ENCODE measurements around the gene NHEJ1.

The NHEJ1 gene

DNA sequence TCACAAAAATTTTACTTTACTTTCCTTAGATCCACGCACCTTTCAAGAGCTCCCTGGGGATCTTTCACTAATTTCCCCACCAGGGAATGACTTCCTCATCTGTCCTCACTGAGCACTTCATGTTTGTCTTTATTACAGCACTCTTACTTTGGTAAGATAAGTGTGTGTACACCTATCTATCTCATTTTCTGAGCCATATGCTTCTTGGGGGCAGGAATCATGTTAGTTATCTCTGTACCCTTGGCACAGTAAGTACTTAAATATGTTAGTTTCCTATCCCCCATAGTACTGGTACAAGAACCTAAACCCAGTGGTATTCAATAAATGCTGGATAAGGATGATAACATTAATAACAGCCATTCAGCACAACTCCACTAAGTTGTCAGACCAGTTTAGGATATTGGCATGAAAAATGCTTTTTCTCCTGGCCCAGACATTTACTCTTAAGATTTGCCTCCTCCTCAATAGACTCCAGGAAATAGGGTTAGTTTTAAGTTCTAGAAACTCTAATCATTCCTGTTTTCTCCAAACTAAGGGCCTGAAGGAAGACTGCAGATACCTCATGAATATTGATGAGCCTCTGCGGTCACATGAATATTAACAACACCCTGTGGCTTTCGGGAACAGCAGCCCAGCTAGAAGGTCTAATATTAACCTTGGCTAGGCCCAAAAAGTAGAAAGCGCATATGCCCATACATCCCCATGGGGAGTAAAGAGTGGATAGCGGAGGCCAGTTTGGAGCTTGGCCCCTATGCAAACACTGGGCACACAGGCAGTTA, 38.2 kb downstream of the NHEJ1 start:
- no peak for DNase-seq

DNA sequence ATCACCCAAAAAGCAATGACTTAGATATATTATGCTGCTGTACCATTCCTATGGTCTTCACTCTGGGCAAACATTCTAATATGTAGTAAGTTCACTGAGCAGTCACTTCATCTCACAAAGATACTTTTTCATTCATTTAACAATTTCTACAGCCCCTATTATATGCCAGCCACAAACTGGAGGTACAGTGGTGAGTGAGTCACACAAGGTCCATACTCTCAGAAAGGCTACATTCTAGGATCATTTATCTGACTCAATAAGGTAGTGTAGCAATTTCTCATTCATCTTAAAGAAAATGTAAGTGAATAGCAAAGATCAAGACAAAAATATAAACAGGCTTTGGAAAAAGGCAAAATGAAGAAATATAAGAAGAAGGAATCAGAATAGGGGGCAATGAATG, 40.5 kb downstream of the NHEJ1 start:
- no peak for DNase-seq

DNA sequence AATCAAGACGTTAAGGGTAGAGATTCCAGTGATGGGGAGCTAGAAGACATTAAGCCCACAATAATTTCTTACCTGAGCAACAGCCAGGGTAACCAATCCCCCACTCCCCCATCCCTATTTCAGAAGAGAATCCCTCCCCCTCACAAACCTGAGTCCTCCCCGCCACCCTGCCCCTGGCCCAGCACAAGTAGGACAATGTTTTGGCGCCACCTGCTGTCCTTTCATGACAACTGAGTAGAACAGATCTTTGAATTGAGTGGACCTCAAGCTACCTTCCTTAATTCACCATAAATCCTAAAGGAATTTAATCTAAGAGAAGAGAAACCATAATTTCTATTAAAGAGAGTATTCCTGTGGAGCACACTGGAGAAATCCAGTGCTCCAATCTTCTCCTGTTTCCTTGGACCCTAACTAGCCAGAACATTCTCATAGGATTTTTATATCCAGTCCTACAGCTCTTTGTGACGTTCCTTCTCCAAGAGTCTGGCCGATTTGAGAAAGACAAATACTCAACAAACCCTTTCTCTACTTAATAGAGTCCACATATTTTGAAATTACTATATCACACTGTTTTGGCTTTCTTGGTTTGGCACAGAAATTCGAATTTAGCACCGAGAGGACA, 41.1 kb downstream of the NHEJ1 start:
- peak; percentile 87 for DNase-seq

DNA sequence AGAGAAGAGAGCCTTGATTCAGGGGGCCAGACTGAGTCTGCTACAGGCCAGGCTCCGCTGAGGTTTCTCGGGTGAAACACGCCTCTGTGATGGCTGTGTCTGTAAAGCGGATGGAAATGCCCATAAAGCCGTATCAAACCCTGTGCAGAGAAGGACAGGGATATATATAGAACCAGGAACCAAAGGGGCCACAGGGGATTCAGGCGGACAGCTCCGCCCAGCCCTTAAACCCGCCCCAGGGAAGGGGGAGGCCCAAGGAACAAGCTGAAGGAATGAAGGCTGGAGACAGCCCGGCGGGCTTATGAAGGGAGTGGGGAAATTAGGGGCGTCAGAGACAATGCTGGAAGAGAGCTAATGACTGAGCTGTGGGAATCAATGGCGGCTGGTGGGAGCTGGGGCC, 42.1 kb downstream of the NHEJ1 start:
- DNase-seq: peak; percentile 33

DNA sequence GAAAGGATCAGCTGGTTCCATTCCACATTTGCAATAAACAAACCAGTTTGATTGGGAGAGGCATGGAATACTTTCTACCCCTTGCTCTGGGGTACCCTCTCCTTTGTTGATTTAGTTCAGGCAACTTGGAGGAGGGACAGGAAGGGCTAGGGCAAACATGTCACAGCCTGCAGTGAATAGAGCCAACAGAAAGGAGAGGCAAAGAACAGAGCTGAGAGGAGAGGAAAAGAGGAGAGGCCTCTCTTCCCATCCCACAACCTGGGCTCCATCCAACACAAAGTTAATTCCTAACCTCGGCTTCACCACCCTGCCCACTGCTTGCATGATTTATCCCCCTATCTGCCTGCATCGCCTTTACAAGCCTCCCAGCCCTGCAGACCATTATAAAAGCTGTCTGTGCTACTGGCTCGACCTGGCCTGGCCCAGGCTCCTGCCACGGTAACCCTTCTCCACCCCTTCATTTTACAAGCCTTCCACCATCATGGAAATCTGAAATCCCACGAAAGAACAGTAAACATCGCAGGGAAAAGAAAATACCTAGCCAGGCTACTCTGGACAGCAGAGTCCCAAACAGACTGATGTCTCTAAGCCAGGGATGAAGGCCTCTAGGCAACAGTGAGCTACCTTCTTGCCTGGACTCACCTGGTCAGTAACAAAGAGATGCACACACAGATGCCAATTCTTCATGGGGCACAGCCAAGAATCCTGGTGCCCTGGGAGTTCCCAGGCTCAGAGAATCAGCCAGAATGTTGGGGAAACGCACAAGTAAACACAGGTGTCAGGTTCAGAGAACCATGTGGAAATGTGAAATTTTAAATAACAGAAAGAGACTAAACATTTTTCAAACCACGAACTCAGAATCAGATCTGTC, 43.6 kb downstream of the NHEJ1 start:
- no peak for DNase-seq

DNA sequence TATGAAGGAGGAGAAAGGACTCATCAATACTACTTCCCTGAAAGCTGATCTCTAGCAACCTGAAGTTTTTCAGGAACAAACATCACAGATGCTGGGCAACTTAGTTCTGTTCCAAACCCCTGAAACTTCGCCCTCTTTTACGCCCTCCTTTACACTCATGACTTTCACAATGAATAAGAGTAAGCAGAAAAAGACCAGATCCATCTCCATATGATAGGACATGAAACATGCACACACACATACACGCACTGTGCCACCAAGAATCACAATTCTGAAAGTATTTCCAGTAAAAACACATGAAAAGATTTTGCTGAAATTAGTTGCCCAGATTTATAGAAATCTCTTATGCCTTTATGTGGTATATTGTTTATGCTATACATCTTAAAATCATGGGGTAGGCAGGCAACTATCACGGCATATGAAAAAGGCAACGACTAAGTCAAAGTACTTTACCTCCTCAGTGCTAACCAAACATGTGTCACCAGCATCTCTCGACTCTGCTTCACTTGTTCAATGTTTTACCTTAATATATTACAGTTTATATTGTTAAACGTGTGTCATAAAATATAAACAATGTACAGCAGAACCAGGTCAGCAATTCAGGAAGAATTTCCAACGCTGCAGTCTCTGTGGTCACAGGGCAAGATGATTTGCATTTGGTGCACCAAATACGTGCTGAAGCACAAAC, 47.8 kb downstream of the NHEJ1 start:
- DNase-seq: no peak

DNA sequence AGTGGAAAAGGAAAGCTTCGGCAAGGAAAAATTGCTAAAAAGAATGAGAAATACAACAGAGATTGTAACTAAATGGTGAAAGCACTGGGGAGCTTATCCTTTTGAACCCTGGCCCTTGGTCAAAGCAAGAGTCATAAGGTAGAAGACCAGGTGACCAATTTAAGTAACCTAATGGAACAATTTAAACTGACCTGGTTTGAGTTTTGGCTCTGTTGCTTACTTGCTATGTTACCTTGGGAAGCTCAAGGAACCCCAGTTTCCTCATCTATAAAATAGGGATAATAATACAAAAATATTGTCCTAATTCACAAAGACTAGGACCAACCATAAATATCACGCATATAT, 48.6 kb downstream of the NHEJ1 start:
- DNase-seq: no peak

DNA sequence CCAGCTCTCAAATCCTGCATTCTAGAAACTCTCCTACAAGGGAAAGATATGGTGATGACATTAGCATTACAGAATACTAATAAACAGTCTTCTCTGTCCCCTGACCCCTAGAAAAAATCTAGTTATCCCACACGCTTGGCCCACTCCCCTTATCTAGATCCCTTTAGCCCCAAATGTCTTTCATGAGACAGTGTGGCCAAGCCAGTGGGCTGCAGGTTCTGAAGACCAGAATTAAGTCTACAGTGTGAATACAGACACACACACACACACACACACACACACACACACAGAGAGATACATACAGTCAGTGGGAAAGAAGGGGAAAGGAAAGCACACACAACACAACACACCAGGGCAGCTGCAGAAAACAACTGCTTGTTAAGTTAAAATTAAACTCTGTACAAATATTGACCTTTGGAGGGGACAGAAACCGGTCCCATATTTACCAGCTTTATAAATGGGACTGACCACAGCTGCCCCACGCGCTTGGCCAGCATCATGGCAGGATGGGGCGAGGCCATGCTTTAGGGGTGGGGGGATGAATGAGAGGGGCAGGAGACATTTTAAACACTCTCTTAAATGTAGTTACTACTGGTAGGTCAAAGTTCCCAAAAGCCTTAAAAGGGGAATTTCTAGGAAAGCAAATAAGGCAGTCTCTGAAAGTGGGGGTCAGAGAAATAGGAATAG, 49.1 kb downstream of the NHEJ1 start:
- no peak for DNase-seq

DNA sequence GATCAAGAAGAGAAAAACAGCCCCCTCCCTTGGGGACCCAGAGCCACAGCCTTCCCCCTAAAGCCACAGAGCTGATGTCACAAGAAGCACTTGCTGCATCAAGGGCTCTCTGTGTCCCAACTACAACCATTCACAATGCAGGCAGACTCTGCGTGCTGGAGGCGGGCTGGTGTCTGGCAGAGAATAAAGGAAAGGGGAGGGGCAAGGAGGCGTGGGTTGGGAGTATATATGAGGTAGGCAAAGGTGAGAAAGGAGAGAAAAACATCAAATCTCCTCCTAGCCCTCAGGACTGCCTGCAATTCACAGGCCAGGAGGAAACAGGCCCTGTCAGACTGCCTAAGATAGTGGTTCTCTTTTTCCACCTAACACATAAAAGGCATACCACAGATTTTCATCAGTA, 51.1 kb downstream of the NHEJ1 start:
- DNase-seq: no peak

DNA sequence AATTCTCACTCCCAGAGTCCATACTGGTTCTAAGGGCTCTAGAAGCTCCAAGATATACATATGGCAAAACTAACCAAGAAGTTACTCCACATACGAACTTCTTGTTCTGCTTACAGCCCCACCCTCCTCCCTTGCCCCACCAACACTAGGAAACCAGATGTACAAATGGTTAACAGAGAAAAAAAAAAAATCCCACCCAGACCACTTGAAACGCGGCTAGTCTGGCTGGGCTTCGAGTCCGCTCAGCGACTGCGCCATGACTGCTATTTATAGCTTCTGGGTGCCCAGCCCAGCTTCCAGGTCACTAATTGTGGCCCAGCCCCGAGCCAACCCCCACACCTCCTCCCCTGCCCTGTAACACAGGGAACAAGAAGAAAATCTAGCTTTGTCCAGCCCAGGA, 52.9 kb downstream of the NHEJ1 start:
- DNase-seq: no peak

DNA sequence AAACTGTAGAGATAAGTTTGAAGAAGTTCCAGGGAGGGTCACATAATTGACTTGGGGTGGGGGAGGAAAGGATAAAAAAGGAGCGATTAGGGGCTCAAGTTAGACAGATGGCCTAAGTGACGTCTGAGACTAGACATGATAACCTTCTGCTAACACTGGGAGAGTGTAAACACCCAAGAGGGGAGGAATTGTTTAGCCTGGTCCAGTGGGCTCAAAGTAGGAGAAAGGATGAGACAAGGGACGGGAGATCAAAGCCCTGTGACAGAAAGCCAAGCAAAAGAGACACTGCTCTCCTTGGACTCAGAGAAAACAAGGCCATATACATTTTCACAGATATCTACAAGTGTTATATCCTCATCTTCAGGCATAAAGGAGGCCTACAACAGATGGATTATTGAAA, 54.4 kb downstream of the NHEJ1 start:
- peak; percentile 89 for DNase-seq

DNA sequence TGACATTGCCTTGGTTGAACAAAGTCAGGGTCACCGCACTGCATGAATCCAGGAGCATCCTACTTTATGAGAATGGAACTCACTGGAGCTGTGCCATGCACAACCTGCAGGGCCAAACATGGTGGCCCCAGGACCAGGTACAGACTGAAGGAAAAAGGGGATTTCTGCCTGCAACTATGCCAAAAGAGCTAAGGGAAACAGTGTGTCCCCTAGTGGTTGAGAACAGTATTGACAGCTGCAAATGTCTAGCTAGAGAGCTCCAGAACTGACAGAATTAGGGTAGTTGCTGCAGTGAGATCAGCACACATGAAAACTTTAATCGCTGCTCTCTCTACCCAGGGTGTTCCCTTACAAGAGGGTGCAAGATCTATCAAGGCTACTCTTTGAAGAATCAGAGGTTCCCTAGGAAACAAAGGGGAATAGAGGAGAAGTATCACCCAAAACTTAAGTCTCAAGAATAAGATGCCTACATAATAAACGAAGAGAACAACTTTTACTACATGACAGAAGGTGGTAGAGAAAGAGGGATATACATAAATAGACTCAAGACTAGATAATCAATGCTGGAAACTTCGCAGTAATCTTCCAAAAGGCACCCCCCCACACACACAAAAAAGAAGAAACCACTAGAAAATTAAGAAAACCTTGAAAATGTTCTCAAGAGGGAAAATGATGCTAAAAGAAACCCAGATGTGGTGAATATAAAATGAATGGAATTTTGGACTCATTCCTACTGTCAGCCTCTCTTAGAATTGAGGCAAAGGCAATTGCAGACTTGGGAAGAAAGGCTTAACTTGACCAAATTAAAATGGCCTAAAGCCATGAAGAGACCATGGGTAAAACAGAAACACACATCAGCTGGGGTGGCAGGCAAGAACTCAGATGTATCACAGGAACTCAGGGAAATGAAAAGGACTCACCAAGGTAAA, 56.2 kb downstream of the NHEJ1 start:
- peak; percentile 79 for DNase-seq

DNA sequence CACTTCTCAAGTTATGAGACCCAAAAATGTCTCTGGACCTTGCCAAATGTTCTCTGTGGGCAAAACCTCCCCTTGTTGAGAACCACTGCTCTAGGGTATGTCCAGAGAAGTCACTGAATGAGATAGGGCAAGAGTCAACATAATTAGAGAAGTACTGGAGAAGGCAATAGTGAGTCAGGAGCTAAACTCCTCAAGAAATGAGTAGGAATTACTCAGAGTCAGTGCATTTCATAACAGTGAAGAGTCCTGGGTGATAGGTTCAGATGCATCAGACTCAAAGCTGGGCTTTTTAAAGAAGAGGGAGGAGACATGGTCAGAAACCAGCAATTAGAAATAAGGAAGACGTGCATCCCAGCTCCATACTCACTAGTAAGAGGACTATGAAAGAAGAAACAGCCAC, 61.3 kb downstream of the NHEJ1 start:
- DNase-seq: no peak

DNA sequence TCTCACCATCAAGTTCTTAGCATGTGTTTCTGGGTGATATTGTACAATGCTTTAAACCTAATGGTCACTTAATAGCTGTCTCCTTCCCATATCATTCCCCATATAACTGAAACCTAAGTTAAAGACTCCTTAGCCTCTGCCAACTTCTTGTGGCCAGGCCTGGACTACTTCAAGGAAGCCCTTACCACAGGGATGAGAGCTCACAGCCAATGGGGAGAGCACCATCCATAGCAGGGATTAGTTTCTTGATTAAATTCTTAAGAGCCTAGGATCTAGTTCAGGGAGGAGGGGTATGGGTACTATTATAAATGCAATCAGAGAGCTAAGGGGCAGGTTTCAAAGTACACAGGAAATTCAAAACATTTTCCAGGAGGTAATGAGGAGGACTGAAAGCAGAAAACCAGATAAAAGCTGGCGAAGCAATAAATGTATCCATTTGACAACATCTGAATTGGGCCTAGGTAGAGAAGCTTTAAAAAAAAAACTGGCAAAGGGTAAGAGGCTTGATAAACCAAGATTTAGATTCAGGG, 65.1 kb downstream of the NHEJ1 start:
- DNase-seq: peak; percentile 19

DNA sequence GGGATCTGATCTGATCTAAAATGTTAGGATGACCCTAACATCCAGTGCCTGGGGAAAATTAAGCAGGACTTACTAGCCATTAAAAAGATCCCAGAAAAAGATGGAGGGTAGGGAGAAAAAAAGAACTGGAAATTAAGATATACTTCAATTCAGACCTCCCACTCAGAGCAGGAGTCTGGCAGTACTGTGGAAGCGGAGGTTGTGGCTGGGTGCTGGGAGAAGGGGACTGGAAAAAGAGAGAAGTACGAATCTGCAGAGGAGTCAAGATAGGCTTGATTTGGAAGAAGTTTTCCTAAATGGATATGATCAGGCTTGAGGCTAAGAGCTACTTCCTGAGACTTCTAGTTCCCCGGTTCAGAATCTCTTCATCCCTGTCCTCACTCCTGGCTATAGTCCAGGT, 66.4 kb downstream of the NHEJ1 start:
- no peak for DNase-seq

DNA sequence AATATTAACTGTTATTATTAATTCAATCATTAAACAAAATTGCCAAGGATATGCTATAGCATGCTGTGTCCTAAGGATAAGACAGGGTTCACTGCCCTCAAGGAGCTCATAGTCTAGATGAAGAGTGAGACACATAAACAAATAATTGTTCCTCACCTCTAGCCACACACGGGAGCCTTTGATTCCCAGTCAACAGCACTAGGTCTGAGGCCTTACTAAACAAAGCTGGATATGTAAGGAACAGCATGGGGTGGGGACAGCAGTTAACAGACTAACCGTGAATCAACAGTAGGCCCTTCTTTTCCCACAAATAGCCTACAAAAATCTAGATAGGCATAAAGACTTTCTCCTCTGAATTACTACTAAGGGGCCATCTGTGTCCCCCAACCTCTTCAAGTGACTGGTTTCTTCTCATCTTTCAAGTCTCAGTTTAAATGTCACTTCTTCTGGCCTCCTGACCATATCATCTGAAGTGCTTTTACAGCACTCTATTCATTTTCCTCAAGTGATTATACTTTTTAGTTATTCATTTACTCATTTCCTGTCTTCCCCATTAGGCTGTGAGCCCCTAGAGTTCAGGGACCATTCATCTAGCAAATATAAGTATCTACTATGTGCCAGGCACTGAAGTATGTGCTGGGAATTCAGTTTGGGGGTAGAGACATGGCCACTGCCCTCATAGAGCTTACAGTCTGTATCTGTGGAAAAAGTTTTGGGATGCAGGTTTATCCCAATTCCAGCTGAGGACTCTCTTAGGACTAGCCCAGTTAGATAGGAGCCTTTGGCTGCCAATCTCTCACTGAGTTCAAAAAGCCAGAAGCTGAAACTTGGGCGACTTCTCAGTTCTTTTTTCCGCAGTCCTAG, 69.9 kb downstream of the NHEJ1 start:
- DNase-seq: no peak

DNA sequence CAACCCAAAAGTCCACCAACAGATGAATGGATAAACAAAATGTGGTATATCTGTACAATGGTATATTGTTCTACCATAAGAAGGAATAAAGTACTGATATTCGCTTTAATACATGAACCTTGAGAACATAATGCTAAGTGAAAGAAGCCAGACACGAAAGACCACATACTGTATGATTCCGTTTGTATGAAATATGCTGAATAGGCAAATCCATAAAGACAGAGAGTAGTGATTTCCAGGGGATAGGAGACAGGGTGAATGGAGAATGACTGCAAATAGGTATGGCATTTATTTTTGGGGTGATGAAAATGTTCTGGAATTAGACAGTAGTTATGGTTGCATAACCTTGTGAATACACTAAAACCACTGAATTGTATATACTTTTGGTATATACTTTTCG, 71.3 kb downstream of the NHEJ1 start:
- DNase-seq: no peak

DNA sequence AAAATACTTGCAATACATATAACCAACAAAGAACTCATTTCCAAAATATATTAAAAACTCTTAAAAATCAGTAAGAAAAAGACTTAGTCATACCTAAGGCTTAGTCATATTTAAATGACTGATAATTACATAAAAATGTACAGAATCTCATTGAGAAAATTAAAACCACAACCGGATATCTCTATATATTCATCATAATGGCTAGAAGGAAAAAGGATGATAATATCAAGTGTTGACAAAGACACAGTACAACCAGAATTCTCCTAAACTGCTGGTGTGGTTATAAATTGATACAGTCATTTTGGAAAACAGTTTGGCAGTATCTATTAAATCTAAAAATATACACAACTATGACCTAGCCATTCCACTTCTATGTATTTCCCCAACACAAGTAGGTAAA, 72.8 kb downstream of the NHEJ1 start:
- DNase-seq: no peak

DNA sequence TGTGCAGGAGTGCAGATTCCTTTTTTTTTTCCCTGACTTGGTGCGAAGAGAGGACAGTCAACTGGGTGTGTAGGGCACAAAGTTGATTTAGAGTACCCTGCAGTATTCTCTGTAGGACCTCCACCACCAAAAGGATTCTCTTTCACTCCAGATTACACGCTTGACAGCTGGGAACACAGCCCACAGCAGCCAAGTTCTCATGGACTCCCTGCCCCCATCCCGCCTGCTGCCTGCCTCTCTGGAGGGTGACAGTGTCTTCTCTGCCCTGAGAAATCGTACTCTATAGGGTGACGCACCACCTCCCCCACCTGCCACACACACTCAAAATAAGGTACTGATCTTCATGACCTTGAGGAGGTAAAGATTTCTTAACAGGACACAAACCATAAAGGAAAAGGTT, 73.3 kb downstream of the NHEJ1 start:
- DNase-seq: peak; percentile 86

DNA sequence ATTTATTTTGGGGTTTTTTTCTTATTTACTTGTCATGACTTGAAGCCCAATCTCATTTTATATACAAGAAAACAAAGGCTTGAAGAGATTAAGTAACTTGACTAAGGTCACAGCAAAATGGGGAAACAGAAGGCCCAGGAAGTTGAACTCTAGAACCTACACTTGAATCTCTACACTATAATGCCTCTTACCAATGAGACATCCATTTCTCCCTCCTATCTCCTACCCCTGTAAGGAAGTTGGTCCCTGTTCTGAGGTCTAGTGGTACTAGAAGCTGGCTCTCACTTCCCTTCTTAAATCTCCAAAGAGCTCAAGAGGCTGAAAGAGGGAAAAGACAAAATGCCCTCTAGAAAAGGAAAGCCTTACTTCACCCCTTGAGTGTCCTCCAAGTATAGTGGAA, 74.4 kb downstream of the NHEJ1 start:
- DNase-seq: no peak
